ENCODE measurements around the gene NPS. TPM values are rescaled to one million over a fixed set of nuclear protein-coding genes. Genes with fewer than 3 reads are reported as not detected.

The NPS gene
- not detected for total RNA-seq
- long read RNA-seq = 0 reads

- no peak for DNase-seq
- no peaks in the 10 kb centered on the region for H3K27me3 ChIP-seq (ENCODE audit: low read depth)
- H3K36me3 ChIP-seq = no peaks in the 10 kb centered on the region
- H3K4me1 ChIP-seq = no peaks in the 10 kb centered on the region
- H3K4me3 ChIP-seq = no peak within 1 kb of the TSS
- intact Hi-C loops (cut with micrococcal nuclease) = no loop called here
- no peak for TF ChIP-seq CTCF (IDR thresholded peaks at IDR 0.05; ENCODE audit: borderline replicate concordance)
- H3K27ac ChIP-seq (replicated peaks) = no peak within 1 kb of the TSS
- peaks cover 34% of the 10 kb centered on the region for H3K9me3 ChIP-seq (replicated peaks)
These were observed at the start of gene NPS for GRCh38 chr10:127549009-127549408. Gene NPS, plus strand, starts transcription at chr10:127549309. Its CDS starts 60 bp downstream, at chr10:127549369.

DNA sequence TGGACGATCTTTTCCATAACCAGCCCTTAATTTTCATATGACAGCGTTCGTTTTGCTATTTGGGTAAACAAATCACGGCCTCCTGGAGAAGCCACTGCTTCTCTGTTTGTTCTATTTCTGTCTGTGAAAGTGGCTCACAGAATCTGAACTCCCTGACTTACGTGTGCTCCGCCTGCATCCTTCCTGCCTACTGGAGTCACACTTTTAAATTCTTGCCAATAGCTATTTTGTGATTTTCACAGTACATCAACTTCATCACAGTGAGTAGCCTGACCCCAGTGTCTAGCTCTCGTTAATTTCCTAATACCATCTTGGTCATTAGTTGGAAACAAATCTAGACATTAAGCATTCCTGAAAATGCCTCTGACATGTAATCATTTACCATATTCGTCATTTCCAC is 49.0 kb upstream of the NPS start:
- H3K36me3 ChIP-seq = no peaks in the 10 kb centered on the region
- TF ChIP-seq CTCF (IDR thresholded peaks at IDR 0.05; ENCODE audit: borderline replicate concordance) = no peak
- peaks cover 6% of the 10 kb centered on the region for H3K4me1 ChIP-seq
- intact Hi-C loops (cut with micrococcal nuclease) = no loop called here
- no peak for DNase-seq
- peaks cover 50% of the 10 kb centered on the region for H3K27me3 ChIP-seq (ENCODE audit: low read depth)
- peak overlapping the region; percentile 48 for H3K27ac ChIP-seq (replicated peaks)
- H3K4me3 ChIP-seq = no peak overlapping the region
- no peaks in the 10 kb centered on the region for H3K9me3 ChIP-seq (replicated peaks)

DNA sequence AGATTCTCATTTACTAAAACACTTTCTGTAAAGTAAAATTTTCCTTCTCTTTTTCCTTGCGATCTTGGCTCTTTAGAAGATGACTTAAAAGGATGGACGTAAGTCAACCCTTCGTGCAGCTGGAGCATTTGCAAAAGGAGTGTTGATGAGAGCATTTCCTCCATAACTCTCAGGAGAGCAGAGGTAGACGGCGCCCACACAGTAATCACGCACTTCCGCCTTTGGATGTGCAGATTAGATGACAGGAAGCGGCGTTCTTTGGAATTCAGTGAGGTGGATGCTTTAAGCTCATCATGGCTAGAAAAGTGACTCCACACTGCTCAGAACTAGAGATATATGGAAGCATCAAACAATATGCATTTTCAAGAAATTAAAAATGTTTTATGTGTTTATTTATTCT is 43.0 kb upstream of the NPS start:
- H3K4me3 ChIP-seq = no peak overlapping the region
- peaks cover 15% of the 10 kb centered on the region for H3K4me1 ChIP-seq
- no peak for DNase-seq
- peaks cover 12% of the 10 kb centered on the region for H3K27me3 ChIP-seq (ENCODE audit: low read depth)
- H3K9me3 ChIP-seq (replicated peaks) = no peaks in the 10 kb centered on the region
- no peaks in the 10 kb centered on the region for H3K36me3 ChIP-seq
- no peak overlapping the region for H3K27ac ChIP-seq (replicated peaks)
- no peak for TF ChIP-seq CTCF (IDR thresholded peaks at IDR 0.05; ENCODE audit: borderline replicate concordance)
- intact Hi-C loops (cut with micrococcal nuclease) = no loop called here

DNA sequence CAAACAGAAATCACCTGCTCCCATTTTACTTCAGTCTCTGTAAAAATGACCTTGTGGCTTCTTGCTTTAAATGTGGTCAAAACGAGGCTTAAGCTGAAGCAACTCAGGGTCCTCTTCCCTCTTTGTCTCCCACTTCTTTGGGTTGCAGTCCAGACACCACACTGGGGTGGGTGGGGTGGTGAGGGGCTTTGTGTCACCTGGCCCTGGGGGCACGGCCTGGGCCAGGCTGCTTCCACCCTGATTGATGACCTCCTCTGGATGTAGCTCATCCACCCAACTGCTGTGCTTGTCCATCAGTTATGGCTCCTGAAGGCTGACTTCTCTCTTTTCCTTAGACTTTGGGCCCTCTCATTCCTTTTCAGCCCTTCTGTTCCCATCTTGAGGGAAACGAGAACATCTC is 26.8 kb upstream of the NPS start:
- no peak overlapping the region for H3K4me3 ChIP-seq
- H3K27ac ChIP-seq (replicated peaks) = no peak overlapping the region
- peaks cover 5% of the 10 kb centered on the region for H3K4me1 ChIP-seq
- no peak for TF ChIP-seq CTCF (IDR thresholded peaks at IDR 0.05; ENCODE audit: borderline replicate concordance)
- no peaks in the 10 kb centered on the region for H3K36me3 ChIP-seq
- DNase-seq = no peak
- H3K9me3 ChIP-seq (replicated peaks) = peaks cover 17% of the 10 kb centered on the region
- no peaks in the 10 kb centered on the region for H3K27me3 ChIP-seq (ENCODE audit: low read depth)
- intact Hi-C loops (cut with micrococcal nuclease) = no loop called here

- H3K36me3 ChIP-seq = no peaks in the 10 kb centered on the region
- no peak for DNase-seq
- no peak overlapping the region for H3K4me3 ChIP-seq
- TF ChIP-seq CTCF (IDR thresholded peaks at IDR 0.05; ENCODE audit: borderline replicate concordance) = no peak
- peaks cover 17% of the 10 kb centered on the region for H3K9me3 ChIP-seq (replicated peaks)
- no peaks in the 10 kb centered on the region for H3K27me3 ChIP-seq (ENCODE audit: low read depth)
- peaks cover 16% of the 10 kb centered on the region for H3K4me1 ChIP-seq
- intact Hi-C loops (cut with micrococcal nuclease) = no loop called here
- H3K27ac ChIP-seq (replicated peaks) = no peak overlapping the region
These were observed 25.6 kb upstream of the NPS start for GRCh38 chr10:127523476-127523875.

DNA sequence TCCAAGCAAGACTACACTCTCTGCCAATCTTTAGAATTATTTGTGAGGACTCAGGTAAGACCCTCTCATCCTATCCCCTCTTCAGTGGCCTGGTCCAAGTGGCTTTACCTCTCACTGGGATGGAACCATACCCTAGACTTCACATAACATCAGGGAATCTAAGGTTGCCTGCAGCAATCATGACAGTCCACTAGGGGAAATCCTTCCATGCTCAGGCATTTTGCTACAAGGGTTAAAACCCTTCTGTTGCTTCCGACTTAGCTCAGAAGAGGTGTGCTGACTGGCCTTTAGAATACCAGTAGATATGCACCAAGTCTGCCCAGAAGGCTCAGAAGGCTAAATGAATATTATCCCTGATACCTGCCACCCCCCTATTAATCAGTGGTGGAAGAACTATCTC is 24.9 kb upstream of the NPS start:
- Histone ChIP-seq H3K9me3 (replicated peaks) (peaks cover 14% of the 10 kb centered on the region), H3K27me3 (ENCODE audit: low read depth) (no peaks in the 10 kb centered on the region), H3K4me1 (peaks cover 19% of the 10 kb centered on the region), H3K36me3 (no peaks in the 10 kb centered on the region), H3K27ac (replicated peaks) (no peak overlapping the region), H3K4me3 (no peak overlapping the region)
- intact Hi-C loops (cut with micrococcal nuclease) = no loop called here
- no peak for TF ChIP-seq CTCF (IDR thresholded peaks at IDR 0.05; ENCODE audit: borderline replicate concordance)
- no peak for DNase-seq
